Measurements from ENCODE around the gene ACSL1.

Gene ACSL1

DNA sequence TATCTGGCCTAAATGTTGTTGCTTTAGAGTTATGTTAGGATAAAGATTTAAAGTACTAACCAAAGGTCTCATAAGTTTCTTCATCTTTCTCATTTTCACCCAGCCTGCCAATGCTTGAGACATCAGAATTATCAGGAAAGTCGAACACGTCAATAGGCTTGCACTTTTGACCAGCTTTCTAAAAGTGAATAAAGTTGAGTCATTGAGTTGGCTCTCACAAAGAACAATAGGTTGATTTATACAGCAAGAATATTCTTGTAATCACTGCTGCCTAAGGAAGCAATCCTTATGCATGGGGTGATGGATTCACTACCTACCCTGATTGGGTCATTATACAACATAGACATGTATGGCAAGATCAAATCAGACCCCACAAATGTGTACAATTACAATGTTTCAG lies 96.9 kb downstream of the ACSL1 start:
- Histone ChIP-seq H3K4me3 (ENCODE audit: low read depth in 1 of 2, low read length in 2 of 2) (no peak overlapping the region), H3K27me3 (ENCODE audit: control insufficient read depth in 1 of 2, insufficient read depth in 2 of 2, low read length in 2 of 2) (no peaks in the 10 kb centered on the region), H3K36me3 (ENCODE audit: insufficient read depth, low read length) (no peaks in the 10 kb centered on the region), H3K4me1 (ENCODE audit: insufficient read depth, low read length) (peaks cover 7% of the 10 kb centered on the region), H3K9ac (ENCODE audit: low read length) (no peak overlapping the region), H3K9me3 (ENCODE audit: low read length) (no peaks in the 10 kb centered on the region), H3K27ac (ENCODE audit: low read depth, low read length) (no peak overlapping the region)

DNA sequence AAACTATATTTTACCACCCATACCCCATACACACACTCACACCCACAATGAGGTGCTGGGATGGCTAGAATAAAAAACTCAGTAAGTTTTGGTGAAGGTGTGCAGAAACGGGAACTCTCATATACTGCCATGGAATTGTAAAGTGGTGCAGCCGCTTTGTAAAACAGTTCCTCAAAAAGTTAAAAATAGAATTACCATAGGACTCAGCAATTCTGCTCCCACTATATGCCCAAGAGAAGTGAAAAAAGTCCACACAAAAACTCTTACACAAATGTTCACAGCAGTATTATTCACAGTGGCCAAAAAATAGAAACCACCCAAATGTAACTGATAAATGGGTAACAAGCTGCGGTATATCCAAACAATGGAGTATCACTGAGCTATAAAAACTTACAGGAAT lies 98.3 kb downstream of the ACSL1 start:
- Histone ChIP-seq H3K4me1 (ENCODE audit: insufficient read depth, low read length) (no peaks in the 10 kb centered on the region), H3K4me3 (ENCODE audit: low read depth in 1 of 2, low read length in 2 of 2) (no peak overlapping the region), H3K9me3 (ENCODE audit: low read length) (no peaks in the 10 kb centered on the region), H3K27ac (ENCODE audit: low read depth, low read length) (no peak overlapping the region), H3K27me3 (ENCODE audit: control insufficient read depth in 1 of 2, insufficient read depth in 2 of 2, low read length in 2 of 2) (no peaks in the 10 kb centered on the region), H3K9ac (ENCODE audit: low read length) (no peak overlapping the region), H3K36me3 (ENCODE audit: insufficient read depth, low read length) (no peaks in the 10 kb centered on the region)

DNA sequence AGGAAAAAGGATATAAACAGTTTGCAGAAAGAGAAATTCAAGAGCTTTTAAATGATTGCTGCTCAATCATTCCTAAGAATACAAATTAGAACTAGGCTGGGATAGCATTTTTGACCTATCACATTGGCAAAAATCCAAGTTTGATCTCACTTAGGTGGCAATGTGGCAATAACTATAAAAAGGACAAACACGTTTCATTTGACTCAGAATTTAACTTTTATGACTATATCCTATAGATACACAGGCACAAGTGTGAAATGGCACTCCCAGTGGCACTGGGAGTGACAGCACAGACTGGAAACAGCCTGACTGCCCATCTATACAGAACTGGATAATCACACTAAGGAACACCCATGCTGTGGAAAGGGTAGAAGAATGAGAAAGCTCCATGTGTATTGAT lies 103.0 kb downstream of the ACSL1 start:
- Histone ChIP-seq H3K9me3 (ENCODE audit: low read length) (no peaks in the 10 kb centered on the region), H3K9ac (ENCODE audit: low read length) (no peak overlapping the region), H3K27ac (ENCODE audit: low read depth, low read length) (no peak overlapping the region), H3K27me3 (ENCODE audit: control insufficient read depth in 1 of 2, insufficient read depth in 2 of 2, low read length in 2 of 2) (no peaks in the 10 kb centered on the region), H3K36me3 (ENCODE audit: insufficient read depth, low read length) (no peaks in the 10 kb centered on the region), H3K4me1 (ENCODE audit: insufficient read depth, low read length) (no peaks in the 10 kb centered on the region), H3K4me3 (ENCODE audit: low read depth in 1 of 2, low read length in 2 of 2) (no peak overlapping the region)

- no peak overlapping the region for H3K4me3 ChIP-seq (ENCODE audit: low read depth in 1 of 2, low read length in 2 of 2)
- H3K36me3 ChIP-seq (ENCODE audit: insufficient read depth, low read length), result no peaks in the 10 kb centered on the region
- no peak overlapping the region for H3K27ac ChIP-seq (ENCODE audit: low read depth, low read length)
- no peaks in the 10 kb centered on the region for H3K27me3 ChIP-seq (ENCODE audit: control insufficient read depth in 1 of 2, insufficient read depth in 2 of 2, low read length in 2 of 2)
- no peaks in the 10 kb centered on the region for H3K4me1 ChIP-seq (ENCODE audit: insufficient read depth, low read length)
- no peak overlapping the region for H3K9ac ChIP-seq (ENCODE audit: low read length)
- no peaks in the 10 kb centered on the region for H3K9me3 ChIP-seq (ENCODE audit: low read length)
These were observed 104.5 kb downstream of the ACSL1 start for GRCh38 chr4:184721254-184721653.

DNA sequence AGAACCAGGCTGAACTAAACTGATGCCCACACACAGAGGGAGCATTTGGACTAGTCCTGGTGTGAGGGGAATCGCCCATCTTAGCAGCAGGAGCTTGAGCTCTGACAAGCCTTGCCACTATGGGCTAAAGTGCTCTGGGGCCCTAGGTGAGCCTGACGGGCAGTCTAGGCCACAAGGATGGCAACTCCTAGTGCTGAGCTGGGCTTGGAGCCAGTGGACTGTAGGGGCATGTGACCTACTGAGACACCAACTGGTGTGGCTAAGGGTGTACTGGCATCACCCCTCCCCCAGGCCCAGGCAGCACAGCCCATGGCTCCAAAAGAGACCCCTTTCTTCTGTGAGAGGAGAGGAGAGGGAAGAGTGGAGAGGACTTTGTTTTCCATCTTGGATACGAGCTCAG lies 106.4 kb downstream of the ACSL1 start:
- Histone ChIP-seq H3K9ac (ENCODE audit: low read length) (no peak overlapping the region), H3K4me1 (ENCODE audit: insufficient read depth, low read length) (no peaks in the 10 kb centered on the region), H3K9me3 (ENCODE audit: low read length) (no peaks in the 10 kb centered on the region), H3K36me3 (ENCODE audit: insufficient read depth, low read length) (no peaks in the 10 kb centered on the region), H3K27ac (ENCODE audit: low read depth, low read length) (no peak overlapping the region), H3K27me3 (ENCODE audit: control insufficient read depth in 1 of 2, insufficient read depth in 2 of 2, low read length in 2 of 2) (no peaks in the 10 kb centered on the region), H3K4me3 (ENCODE audit: low read depth in 1 of 2, low read length in 2 of 2) (no peak overlapping the region)

- Histone ChIP-seq H3K36me3 (ENCODE audit: insufficient read depth, low read length) (no peaks in the 10 kb centered on the region), H3K27me3 (ENCODE audit: control insufficient read depth in 1 of 2, insufficient read depth in 2 of 2, low read length in 2 of 2) (no peaks in the 10 kb centered on the region), H3K27ac (ENCODE audit: low read depth, low read length) (no peak overlapping the region), H3K9ac (ENCODE audit: low read length) (no peak overlapping the region), H3K9me3 (ENCODE audit: low read length) (no peaks in the 10 kb centered on the region), H3K4me1 (ENCODE audit: insufficient read depth, low read length) (no peaks in the 10 kb centered on the region), H3K4me3 (ENCODE audit: low read depth in 1 of 2, low read length in 2 of 2) (no peak overlapping the region)
These were observed 110.2 kb downstream of the ACSL1 start for GRCh38 chr4:184715526-184715925.

- H3K9me3 ChIP-seq (ENCODE audit: low read length), result no peaks in the 10 kb centered on the region
- no peaks in the 10 kb centered on the region for H3K27me3 ChIP-seq (ENCODE audit: control insufficient read depth in 1 of 2, insufficient read depth in 2 of 2, low read length in 2 of 2)
- no peaks in the 10 kb centered on the region for H3K4me1 ChIP-seq (ENCODE audit: insufficient read depth, low read length)
These were observed 111.9 kb downstream of the ACSL1 start for GRCh38 chr4:184713887-184714286.

GRCh38 chr4:184712322-184712721 lies 113.4 kb downstream of the ACSL1 start:
- Histone ChIP-seq H3K4me1 (ENCODE audit: insufficient read depth, low read length) (no peaks in the 10 kb centered on the region), H3K36me3 (ENCODE audit: insufficient read depth, low read length) (no peaks in the 10 kb centered on the region), H3K9ac (ENCODE audit: low read length) (no peak overlapping the region), H3K27ac (ENCODE audit: low read depth, low read length) (no peak overlapping the region), H3K9me3 (ENCODE audit: low read length) (no peaks in the 10 kb centered on the region), H3K4me3 (ENCODE audit: low read depth in 1 of 2, low read length in 2 of 2) (no peak overlapping the region), H3K27me3 (ENCODE audit: control insufficient read depth in 1 of 2, insufficient read depth in 2 of 2, low read length in 2 of 2) (no peaks in the 10 kb centered on the region)

More at GRCh38 chr4:184713887-184714286, 111.9 kb downstream of the ACSL1 start:
- no peak overlapping the region for H3K9ac ChIP-seq (ENCODE audit: low read length)
- H3K36me3 ChIP-seq (ENCODE audit: insufficient read depth, low read length), result no peaks in the 10 kb centered on the region
- no peak overlapping the region for H3K27ac ChIP-seq (ENCODE audit: low read depth, low read length)
- H3K4me3 ChIP-seq (ENCODE audit: low read depth in 1 of 2, low read length in 2 of 2), result no peak overlapping the region

DNA sequence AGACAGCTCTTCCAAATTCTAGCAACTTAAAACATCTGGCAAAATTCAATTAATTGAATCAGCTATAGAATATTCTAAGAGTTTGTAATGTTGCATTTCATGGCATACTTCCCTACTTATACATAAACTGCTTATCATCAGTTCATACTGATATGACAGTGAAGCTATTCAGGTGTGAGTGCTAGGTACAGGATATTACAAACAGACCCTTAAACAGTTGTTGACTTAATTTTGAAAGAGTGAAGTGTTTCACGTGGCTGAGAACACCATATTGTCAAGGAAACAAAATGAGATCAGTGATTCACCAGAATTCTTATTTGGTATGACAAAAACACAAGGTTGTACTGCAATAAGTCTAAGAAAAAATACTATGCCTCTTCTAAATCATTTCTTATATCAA lies 119.3 kb downstream of the ACSL1 start:
- H3K4me3 ChIP-seq (ENCODE audit: low read depth in 1 of 2, low read length in 2 of 2), result no peak overlapping the region
- no peaks in the 10 kb centered on the region for H3K27me3 ChIP-seq (ENCODE audit: control insufficient read depth in 1 of 2, insufficient read depth in 2 of 2, low read length in 2 of 2)
- no peaks in the 10 kb centered on the region for H3K36me3 ChIP-seq (ENCODE audit: insufficient read depth, low read length)
- H3K4me1 ChIP-seq (ENCODE audit: insufficient read depth, low read length), result no peaks in the 10 kb centered on the region
- no peak overlapping the region for H3K9ac ChIP-seq (ENCODE audit: low read length)
- H3K27ac ChIP-seq (ENCODE audit: low read depth, low read length), result no peak overlapping the region
- H3K9me3 ChIP-seq (ENCODE audit: low read length), result no peaks in the 10 kb centered on the region

DNA sequence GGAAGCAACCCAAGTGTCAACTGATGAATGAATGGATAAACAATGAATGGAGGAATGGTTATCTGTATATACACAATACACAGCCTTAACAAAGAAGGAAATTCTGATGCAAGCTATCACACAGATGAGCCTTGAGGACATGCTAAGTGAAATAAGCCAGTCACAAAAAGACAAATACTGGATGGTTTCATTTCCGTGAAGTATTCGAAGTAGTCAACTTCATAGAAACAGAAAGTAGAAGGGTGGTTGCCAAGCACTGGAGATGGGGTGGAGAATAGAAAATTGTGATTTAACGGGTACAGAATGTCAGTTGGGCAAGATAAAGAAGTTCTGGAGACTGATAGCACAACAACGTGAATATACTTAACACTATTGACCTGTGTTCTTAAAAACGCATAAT lies 120.1 kb downstream of the ACSL1 start:
- H3K9ac ChIP-seq (ENCODE audit: low read length), result no peak overlapping the region
- no peak overlapping the region for H3K27ac ChIP-seq (ENCODE audit: low read depth, low read length)
- H3K9me3 ChIP-seq (ENCODE audit: low read length), result no peaks in the 10 kb centered on the region
- no peaks in the 10 kb centered on the region for H3K27me3 ChIP-seq (ENCODE audit: control insufficient read depth in 1 of 2, insufficient read depth in 2 of 2, low read length in 2 of 2)
- no peak overlapping the region for H3K4me3 ChIP-seq (ENCODE audit: low read depth in 1 of 2, low read length in 2 of 2)
- H3K36me3 ChIP-seq (ENCODE audit: insufficient read depth, low read length), result no peaks in the 10 kb centered on the region
- no peaks in the 10 kb centered on the region for H3K4me1 ChIP-seq (ENCODE audit: insufficient read depth, low read length)
